HCT116 (cell line): ENCODE measurements around the gene MMP25. TPM values are rescaled to one million over a fixed set of nuclear protein-coding genes. Genes with fewer than 3 reads are reported as not detected.
A peak's percentile ranks its signal among the peaks of the same experiment; 100 is the strongest.
"Not testable (repeated sequence)": the region's sequence is repeated elsewhere in the genome, so short reads cannot be mapped to it uniquely, and the experiment has no call there.

Source experiments
- ATAC-seq: fragments of 200-7000 bp; cut with Tn5 transposase; 2 replicates; pipeline ENCODE4 v1.9.1; 2020; ENCODE audit warnings: mild to moderate bottlenecking, moderate library complexity
- BruUV-seq: library from RNA; stranded (reverse); fragments of 400-500 nt; replicated peaks from 2 replicates; lab custom pipeline; 2021; lab: Mats Ljungman, UMichigan
- CTCF ChIA-PET: fragments of 300-600 bp; sonication (Branson Sonifier 250); formaldehyde crosslinking; loops from one replicate; lab custom pipeline; 2021; ENCODE audit warnings: antibody characterized with exemption; lab: Charles Lee
- POLR2A ChIA-PET: fragments of 300-600, 350-600 bp; sonication (Branson Sonifier 250); formaldehyde crosslinking; loops from one replicate; lab custom pipeline; 2021; ENCODE audit warnings: antibody characterized with exemption; lab: Charles Lee
- RAD21 ChIA-PET, 2 experiments: fragments of 300-600 bp; sonication (Branson Sonifier 250); formaldehyde crosslinking; loops; one replicate each; lab custom pipeline; 2023; ENCODE audit warnings: low total read pairs in 2 of 2; ENCODE audit not compliant: uncharacterized antibody in 2 of 2, unreplicated experiment in 2 of 2, low non-redundant PET in 1 of 2; lab: Charles Lee
- DNase-seq: peaks from one replicate; pipeline ENCODE4 v3.0.0-alpha.2; 2010; ENCODE audit warnings: low read depth, low spot score
- H2AFZ ChIP-seq: fragments of 200-600 bp; shearing (Covaris generic), sonication (generic); 2 replicates; pipeline ENCODE4 v1.6.1; 2017; ENCODE audit warnings: low read depth, mixed run types, mixed read lengths, antibody characterized with exemption, low read length; ENCODE audit not compliant: poor library complexity, severe bottlenecking
- H3K27ac ChIP-seq: 2 replicates; pipeline ENCODE4 v1.5.1; 2012; ENCODE audit warnings: low read depth, low read length
- H3K27me3 ChIP-seq: fragments of 200-600 bp; sonication (generic); 2 replicates; pipeline ENCODE4 v1.6.1; 2016; ENCODE audit warnings: mixed run types, low read length, mixed read lengths; ENCODE audit not compliant: insufficient read depth
- H3K36me3 ChIP-seq, 2 experiments: fragments of 200-500 bp in 1 of 2; fragments of 200-600 bp in 1 of 2; sonication (Bioruptor generic) in 1 of 2; sonication (generic) in 1 of 2; 2 replicates each; pipeline versions ENCODE4 v1.5.1 to v1.6.1; 2014 to 2016; ENCODE audit warnings: low read length in 2 of 2, inconsistent platforms in 1 of 2, mixed read lengths in 1 of 2, mixed run types in 1 of 2; ENCODE audit not compliant: insufficient read depth in 2 of 2, control insufficient read depth in 1 of 2
- H3K4me1 ChIP-seq, 2 experiments: fragments of 200-600 bp in 1 of 2; sonication (generic) in 1 of 2; 2 replicates each; pipeline versions ENCODE4 v1.5.1 to v1.6.1; 2012 to 2017; ENCODE audit warnings: low read length in 2 of 2, inconsistent platforms in 1 of 2, mild to moderate bottlenecking in 1 of 2, mixed read lengths in 1 of 2, mixed run types in 1 of 2, moderate library complexity in 1 of 2; ENCODE audit not compliant: insufficient read depth in 2 of 2, control insufficient read depth in 1 of 2
- H3K4me2 ChIP-seq: fragments of 200-600 bp; sonication (generic); 2 replicates; pipeline ENCODE4 v1.6.1; 2017; ENCODE audit warnings: mixed run types, low read length, mixed read lengths
- H3K4me3 ChIP-seq, 2 experiments: fragments of 200-600 bp in 1 of 2; sonication (generic) in 1 of 2; replicated peaks in 1 of 2; 2 replicates each; pipeline ENCODE4 v1.5.1; 2011 to 2016; ENCODE audit warnings: low read length in 2 of 2, control low read depth in 1 of 2, low read depth in 1 of 2, mild to moderate bottlenecking in 1 of 2, mixed read lengths in 1 of 2, mixed run types in 1 of 2
- H3K79me2 ChIP-seq: fragments of 200-600 bp; sonication (generic); 2 replicates; pipeline ENCODE4 v1.6.1; 2017; ENCODE audit warnings: mild to moderate bottlenecking, mixed run types, low read length, moderate library complexity, mixed read lengths; ENCODE audit not compliant: insufficient read depth
- H3K9ac ChIP-seq: fragments of 200-600 bp; sonication (generic); 2 replicates; pipeline ENCODE4 v1.6.1; 2016; ENCODE audit warnings: low read length, mixed read lengths
- H3K9me2 ChIP-seq: fragments of 200-600 bp; sonication (generic), shearing (Covaris generic); 2 replicates; pipeline ENCODE4 v1.6.1; 2017; ENCODE audit warnings: mixed run types, mild to moderate bottlenecking, moderate library complexity; ENCODE audit not compliant: insufficient read depth
- H3K9me3 ChIP-seq, 2 experiments: fragments of 200-500 bp in 1 of 2; fragments of 200-600 bp in 1 of 2; sonication (Bioruptor generic) in 1 of 2; sonication (generic) in 1 of 2; 2 replicates each; pipeline ENCODE4 v1.6.1; 2014 to 2017; ENCODE audit warnings: low read length in 2 of 2, mixed read lengths in 2 of 2, inconsistent platforms in 1 of 2, low read depth in 1 of 2, mild to moderate bottlenecking in 1 of 2, mixed run types in 1 of 2, moderate library complexity in 1 of 2; ENCODE audit not compliant: control insufficient read depth in 1 of 2, insufficient read depth in 1 of 2
- H4K20me1 ChIP-seq: fragments of 200-600 bp; sonication (generic), shearing (Covaris generic); 2 replicates; pipeline ENCODE4 v1.6.1; 2017; ENCODE audit warnings: mixed run types, mild to moderate bottlenecking, moderate library complexity; ENCODE audit not compliant: insufficient read depth
- CTCF ChIP-seq, 3 experiments: fragments of 200-600 bp in 1 of 3; sonication (generic) in 1 of 3; IDR thresholded peaks in 2 of 3; conservative IDR thresholded peaks in 1 of 3; 2 replicates each; pipeline ENCODE4 v1.5.1; 2012 to 2017; ENCODE audit warnings: low read depth in 2 of 3, low read length in 2 of 3, antibody characterized with exemption in 1 of 3, borderline replicate concordance in 1 of 3, control low read depth in 1 of 3, mild to moderate bottlenecking in 1 of 3, mixed read lengths in 1 of 3, mixed run types in 1 of 3, moderate library complexity in 1 of 3; ENCODE audit not compliant: insufficient read depth in 1 of 3
- EZH2 ChIP-seq: fragments of 200-600 bp; sonication (generic); IDR thresholded peaks from 2 replicates; pipeline ENCODE4 v1.6.1; 2017; ENCODE audit warnings: antibody characterized with exemption, mixed run types
- POLR2A ChIP-seq: IDR thresholded peaks from 2 replicates; pipeline ENCODE4 v1.7.0; 2011; ENCODE audit warnings: borderline replicate concordance; ENCODE audit not compliant: insufficient read depth, insufficient read length; ENCODE audit errors: extremely low read depth
- TCF7L2 ChIP-seq: IDR thresholded peaks from 2 replicates; pipeline ENCODE4 v1.7.0; 2011; ENCODE audit warnings: borderline replicate concordance, inconsistent platforms; ENCODE audit not compliant: insufficient read depth, insufficient read length; ENCODE audit errors: extremely low read depth
- ZNF274 ChIP-seq: fragments of 200-500 bp; sonication (Bioruptor generic); IDR thresholded peaks from 2 replicates; pipeline ENCODE4 v1.6.1; 2014; ENCODE audit warnings: mild to moderate bottlenecking, low read depth, low read length, inconsistent platforms
- intact Hi-C: fragments of 100-400 bp; cut with micrococcal nuclease; formaldehyde crosslinking; loops from 2 replicates; pipeline ENCODE4 v1.10.0; 2022
- total RNA-seq: library from RNA; stranded (reverse); gene quantifications from one replicate; pipeline ENCODE4 v1.2.1, GENCODE V29; 2021; ENCODE audit not compliant: unreplicated experiment

The MMP25 gene
- total RNA-seq, 1 experiment from 2014 or later = 2.5 TPM

DNA sequence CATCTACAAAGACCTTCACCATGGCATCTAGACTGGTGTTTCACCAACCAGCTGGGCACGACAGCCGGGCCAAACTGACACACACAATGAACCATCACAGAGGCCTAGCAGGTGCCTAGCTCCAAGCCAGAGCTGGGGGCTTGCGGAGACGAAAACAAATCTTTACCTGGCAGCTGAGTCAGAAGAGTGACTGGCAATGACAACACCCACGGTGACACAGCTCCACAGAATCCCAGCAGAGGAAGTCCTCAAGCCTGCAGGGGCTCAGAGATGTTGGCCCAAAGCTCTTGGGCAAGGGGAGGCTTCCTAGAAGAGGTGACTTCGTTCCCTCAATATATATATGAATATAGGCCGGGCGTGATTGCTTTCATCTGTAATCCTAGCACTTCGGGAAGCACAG, 5.1 kb downstream of the MMP25 start (continued):
- TF ChIP-seq CTCF (IDR thresholded peaks at IDR 0.05 in 2 of 3, conservative IDR thresholded peaks at IDR 0.05 in 1 of 3; ENCODE audit: borderline replicate concordance in 1 of 3, insufficient read depth in 1 of 3, low read depth in 2 of 3, low read length in 2 of 3) (no peak), EZH2 (no peak), POLR2A (no peak), TCF7L2 (no peak), ZNF274 (no peak)

DNA sequence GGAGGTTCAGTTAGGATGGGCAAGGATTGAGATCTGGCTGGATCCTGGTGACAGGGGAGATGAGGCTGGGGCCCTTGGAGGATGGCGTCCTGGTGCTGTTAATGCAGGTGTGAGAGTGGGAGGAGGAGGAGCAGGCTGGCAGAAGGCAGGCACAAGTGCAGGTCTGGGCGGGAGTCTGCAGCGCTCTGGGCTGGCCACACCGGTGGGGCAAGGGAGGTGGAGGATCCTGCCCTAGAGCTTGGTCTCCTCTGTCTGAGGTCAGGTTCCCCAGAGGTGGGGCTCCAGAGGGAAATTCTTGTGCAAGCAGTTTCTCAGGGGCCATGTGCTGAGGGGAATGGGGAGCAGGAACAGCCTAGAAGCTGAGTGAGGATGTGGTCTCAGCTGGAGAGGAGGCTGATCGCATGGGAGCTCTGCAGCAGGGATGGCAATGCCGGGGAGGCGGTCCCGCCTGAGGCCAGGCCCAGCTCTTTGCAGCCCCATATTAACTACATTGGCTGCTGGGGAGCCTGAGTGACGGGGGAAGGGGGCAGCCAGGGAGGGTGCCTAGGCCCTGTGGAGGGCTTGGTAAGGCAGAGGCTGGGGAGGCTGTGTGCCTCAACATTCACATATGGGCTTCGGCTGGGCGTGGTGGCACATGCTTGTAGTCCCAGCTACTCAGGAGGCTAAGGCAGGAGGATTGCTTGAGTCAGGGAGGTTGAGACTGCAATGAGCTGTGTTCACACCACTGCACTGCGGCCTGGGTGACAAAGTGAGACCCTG, 6.4 kb downstream of the MMP25 start:
- H3K4me2 ChIP-seq, H3K4me3 ChIP-seq, H3K9ac ChIP-seq, H4K20me1 ChIP-seq, H3K9me2 ChIP-seq, H3K36me3 ChIP-seq, BruUV-seq, H3K4me1 ChIP-seq, RAD21 ChIA-PET, H3K9me3 ChIP-seq, H3K79me2 ChIP-seq, CTCF ChIA-PET, H3K27me3 ChIP-seq, POLR2A ChIA-PET, H2AFZ ChIP-seq, H3K27ac ChIP-seq, DNase-seq: not testable (repeated sequence)
- peak; percentile 24; the same call in 1 of the 2 replicates for ATAC-seq
- intact Hi-C loops = loop anchor here (10.0 kb wide), 1 partner anchor 122 kb away; no protein-coding TSS in a partner anchor

- H3K4me2 ChIP-seq, H2AFZ ChIP-seq, CTCF ChIA-PET, POLR2A ChIA-PET, H3K9me2 ChIP-seq, H4K20me1 ChIP-seq, BruUV-seq, H3K36me3 ChIP-seq, H3K4me3 ChIP-seq, RAD21 ChIA-PET, H3K27me3 ChIP-seq, H3K9me3 ChIP-seq, H3K9ac ChIP-seq, H3K4me1 ChIP-seq, H3K79me2 ChIP-seq, H3K27ac ChIP-seq, DNase-seq: not testable (repeated sequence)
- intact Hi-C loops = loop anchor here (10.0 kb wide), 1 partner anchor 121 kb away; no protein-coding TSS in a partner anchor
- ATAC-seq = peak; percentile 48; the same call in 1 of the 2 replicates
Observed at GRCh38 chr16:3053330-3053710, 7.0 kb downstream of the MMP25 start.
